IMR-90 (cell line): Measurements from ENCODE around the gene CARMIL1.

ENCODE experiments used
- CEBPB ChIP-seq: IDR thresholded peaks from 2 replicates; pipeline ENCODE4 v1.6.1; 2012; ENCODE audit warnings: low read depth, low read length, improper control_type of control experiment
- CTCF ChIP-seq: conservative IDR thresholded peaks from 2 replicates; pipeline ENCODE4 v1.5.1; 2012; ENCODE audit warnings: mild to moderate bottlenecking, low read depth, low read length, improper control_type of control experiment
- MAFK ChIP-seq: IDR thresholded peaks from 2 replicates; pipeline ENCODE4 v1.6.1; 2012; ENCODE audit warnings: low read depth, low read length, improper control_type of control experiment
- MAZ ChIP-seq: IDR thresholded peaks from 2 replicates; pipeline ENCODE4 v1.6.1; 2012; ENCODE audit warnings: low read depth, mild to moderate bottlenecking, low read length, improper control_type of control experiment, moderate library complexity, borderline replicate concordance
- MXI1 ChIP-seq: IDR thresholded peaks from 2 replicates; pipeline ENCODE4 v1.6.1; 2012; ENCODE audit warnings: low read depth, mild to moderate bottlenecking, low read length, moderate library complexity, borderline replicate concordance
- POLR2A ChIP-seq: IDR thresholded peaks from 2 replicates; pipeline ENCODE4 v1.6.1; 2012; ENCODE audit warnings: mild to moderate bottlenecking, low read depth, low read length
- RAD21 ChIP-seq: IDR thresholded peaks from 2 replicates; pipeline ENCODE4 v1.6.1; 2012; ENCODE audit warnings: low read length, improper control_type of control experiment
- SMC3 ChIP-seq: fragments of 150-350 bp; IDR thresholded peaks from 2 replicates; pipeline ENCODE4 v1.6.1; 2016; ENCODE audit warnings: low read depth, mild to moderate bottlenecking, antibody characterized with exemption, low read length, moderate library complexity
- TF ChIP-seq, protein P1 (sequence below): fragments of 150-350 bp; IDR thresholded peaks from 2 replicates; pipeline ENCODE4 v1.6.1; 2017; ENCODE audit warnings: mild to moderate bottlenecking, antibody characterized with exemption, low read length, low read depth

DNA sequence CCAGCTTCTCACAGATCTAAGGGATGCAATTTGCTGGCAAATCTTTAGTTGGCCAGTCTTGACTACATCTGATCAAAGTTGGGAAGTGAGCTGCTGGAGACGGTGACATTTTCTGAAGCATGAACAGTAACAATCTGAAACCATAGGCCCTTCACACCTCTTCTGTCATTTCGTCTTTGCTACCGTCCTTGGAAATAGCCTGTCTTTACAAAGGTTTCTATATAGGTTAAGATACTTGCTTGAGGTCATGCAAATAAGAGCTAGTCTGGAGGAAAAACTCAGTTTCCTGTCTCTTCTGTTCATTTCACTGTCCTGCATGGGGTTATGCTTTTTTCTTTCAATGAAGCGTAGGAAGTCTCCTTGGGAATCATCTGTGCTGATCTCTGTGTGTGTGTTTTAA, 55.6 kb downstream of the CARMIL1 start:
- TF ChIP-seq MAFK (no peak), CTCF (no peak), POLR2A (no peak), CEBPB (no peak), MAZ (no peak), SMC3 (no peak), MXI1 (no peak), RAD21 (no peak)
- TF ChIP-seq, protein P1, sequence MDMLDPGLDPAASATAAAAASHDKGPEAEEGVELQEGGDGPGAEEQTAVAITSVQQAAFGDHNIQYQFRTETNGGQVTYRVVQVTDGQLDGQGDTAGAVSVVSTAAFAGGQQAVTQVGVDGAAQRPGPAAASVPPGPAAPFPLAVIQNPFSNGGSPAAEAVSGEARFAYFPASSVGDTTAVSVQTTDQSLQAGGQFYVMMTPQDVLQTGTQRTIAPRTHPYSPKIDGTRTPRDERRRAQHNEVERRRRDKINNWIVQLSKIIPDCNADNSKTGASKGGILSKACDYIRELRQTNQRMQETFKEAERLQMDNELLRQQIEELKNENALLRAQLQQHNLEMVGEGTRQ = no peak
